SJCRH30 (cell line): Measurements from ENCODE around the gene HECA. TPM values are rescaled to one million over a fixed set of nuclear protein-coding genes. Genes with fewer than 3 reads are reported as not detected.
"Not testable (repeated sequence)": the region's sequence is repeated elsewhere in the genome, so short reads cannot be mapped to it uniquely, and the experiment has no call there.

Source experiments
- DNase-seq, 2 experiments: peaks; one replicate each; pipeline ENCODE4 v3.0.0-alpha.2; 2015 to 2020
- H3K27ac ChIP-seq: fragments of 250-450 bp; sonication (Bioruptor Pico); 2 replicates; pipeline ENCODE4 v1.5.1; 2020; ENCODE audit warnings: mild to moderate bottlenecking, moderate library complexity
- H3K27me3 ChIP-seq: fragments of 250-450 bp; sonication (Bioruptor Pico); 2 replicates; pipeline ENCODE4 v1.5.1; 2020; ENCODE audit warnings: mild to moderate bottlenecking, moderate library complexity
- H3K36me3 ChIP-seq: fragments of 250-450 bp; sonication (Bioruptor Pico); 2 replicates; pipeline ENCODE4 v1.5.1; 2020; ENCODE audit warnings: mild to moderate bottlenecking, moderate library complexity
- H3K4me1 ChIP-seq: fragments of 250-450 bp; sonication (Bioruptor Pico); 2 replicates; pipeline ENCODE4 v1.5.1; 2020; ENCODE audit warnings: mild to moderate bottlenecking, moderate library complexity
- H3K4me3 ChIP-seq: fragments of 250-450 bp; sonication (Bioruptor Pico); 2 replicates; pipeline ENCODE4 v1.5.1; 2020; ENCODE audit warnings: mild to moderate bottlenecking, moderate library complexity
- H3K9me3 ChIP-seq: fragments of 250-450 bp; sonication (Bioruptor Pico); replicated peaks from 2 replicates; pipeline ENCODE4 v1.5.1; 2020; ENCODE audit warnings: mild to moderate bottlenecking, moderate library complexity
- total RNA-seq: library from RNA; depleted of rRNA; stranded (reverse); fragments of >200 nt; shearing (Covaris generic); gene quantifications from 2 replicates; pipeline ENCODE4 v1.2.3, GENCODE V29; 2014

Gene HECA
- total RNA-seq, 1 experiment from 2014 or later: 24.2 TPM

- H3K4me1 ChIP-seq: peaks cover 22% of the 10 kb centered on the region
- peak overlapping the region; percentile 13; the same call in 1 of the 2 replicates for H3K27ac ChIP-seq
- peak overlapping the region; percentile 21 for H3K4me3 ChIP-seq
- peak; percentile 75 to 86 for DNase-seq
- no peaks in the 10 kb centered on the region for H3K36me3 ChIP-seq
- no peaks in the 10 kb centered on the region for H3K27me3 ChIP-seq
- H3K9me3 ChIP-seq: peaks cover 8% of the 10 kb centered on the region
These were observed 9.8 kb upstream of the HECA start for GRCh38 chr6:139124887-139125672.

DNA sequence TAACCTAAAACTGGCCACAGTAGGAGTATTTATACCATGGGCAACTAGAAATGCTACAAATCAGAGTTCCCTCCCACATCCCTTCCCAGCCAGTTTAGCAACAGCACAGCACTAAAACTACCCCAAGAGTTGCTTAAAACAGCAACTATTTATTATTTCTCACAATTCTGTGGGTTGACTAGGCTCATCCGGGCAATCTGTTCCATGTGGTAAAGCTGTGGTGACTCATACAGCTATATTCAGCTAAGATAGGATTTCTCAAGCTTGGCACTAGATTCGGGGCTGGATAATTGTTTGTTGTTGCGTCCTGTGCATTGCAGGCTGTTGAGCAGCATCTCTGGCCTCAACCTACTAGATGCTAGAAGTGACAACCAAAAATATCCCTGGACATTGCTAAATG lies 8.6 kb upstream of the HECA start:
- H3K4me3 ChIP-seq: no peak overlapping the region
- H3K9me3 ChIP-seq: no peaks in the 10 kb centered on the region
- no peaks in the 10 kb centered on the region for H3K27me3 ChIP-seq
- peaks cover 22% of the 10 kb centered on the region for H3K4me1 ChIP-seq
- no peak overlapping the region for H3K27ac ChIP-seq
- DNase-seq: peak in 1 of 2 experiments; percentile 42
- no peaks in the 10 kb centered on the region for H3K36me3 ChIP-seq

DNA sequence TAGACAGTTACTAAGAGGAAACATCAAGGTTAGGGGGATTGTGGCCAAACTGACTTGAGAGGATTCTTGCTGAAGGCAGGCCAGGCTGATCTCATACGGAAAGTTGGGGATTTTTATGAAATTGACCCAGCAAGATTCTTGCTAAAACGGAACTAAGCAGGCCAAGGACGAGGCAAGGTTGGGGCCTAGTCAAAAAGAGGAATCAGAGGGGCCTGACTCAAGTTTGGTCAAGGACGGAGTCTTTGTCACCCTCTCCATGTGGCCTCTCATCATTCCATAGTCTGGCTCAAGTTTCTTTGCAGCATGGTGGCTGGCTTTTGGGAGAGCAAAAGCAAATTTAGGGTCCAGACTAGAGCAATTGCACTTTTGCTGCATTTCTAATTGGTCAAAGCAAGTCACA lies 7.9 kb upstream of the HECA start:
- peaks cover 26% of the 10 kb centered on the region for H3K4me1 ChIP-seq
- no peaks in the 10 kb centered on the region for H3K9me3 ChIP-seq
- no peaks in the 10 kb centered on the region for H3K36me3 ChIP-seq
- H3K4me3 ChIP-seq: no peak overlapping the region
- H3K27ac ChIP-seq: no peak overlapping the region
- no peaks in the 10 kb centered on the region for H3K27me3 ChIP-seq
- DNase-seq: no peak

GRCh38 chr6:139129284-139129683 lies 5.6 kb upstream of the HECA start:
- Histone ChIP-seq H3K27ac (no peak overlapping the region), H3K9me3 (no peaks in the 10 kb centered on the region), H3K36me3 (no peaks in the 10 kb centered on the region), H3K4me1 (peaks cover 31% of the 10 kb centered on the region), H3K4me3 (no peak overlapping the region), H3K27me3 (no peaks in the 10 kb centered on the region)
- peak; percentile 72 to 73 for DNase-seq

GRCh38 chr6:139131736-139132280 lies 3.1 kb upstream of the HECA start:
- no peaks in the 10 kb centered on the region for H3K9me3 ChIP-seq
- no peaks in the 10 kb centered on the region for H3K36me3 ChIP-seq
- H3K27me3 ChIP-seq: no peaks in the 10 kb centered on the region
- no peak overlapping the region for H3K27ac ChIP-seq
- DNase-seq: no peak
- H3K4me3 ChIP-seq: no peak overlapping the region
- peaks cover 13% of the 10 kb centered on the region for H3K4me1 ChIP-seq

DNA sequence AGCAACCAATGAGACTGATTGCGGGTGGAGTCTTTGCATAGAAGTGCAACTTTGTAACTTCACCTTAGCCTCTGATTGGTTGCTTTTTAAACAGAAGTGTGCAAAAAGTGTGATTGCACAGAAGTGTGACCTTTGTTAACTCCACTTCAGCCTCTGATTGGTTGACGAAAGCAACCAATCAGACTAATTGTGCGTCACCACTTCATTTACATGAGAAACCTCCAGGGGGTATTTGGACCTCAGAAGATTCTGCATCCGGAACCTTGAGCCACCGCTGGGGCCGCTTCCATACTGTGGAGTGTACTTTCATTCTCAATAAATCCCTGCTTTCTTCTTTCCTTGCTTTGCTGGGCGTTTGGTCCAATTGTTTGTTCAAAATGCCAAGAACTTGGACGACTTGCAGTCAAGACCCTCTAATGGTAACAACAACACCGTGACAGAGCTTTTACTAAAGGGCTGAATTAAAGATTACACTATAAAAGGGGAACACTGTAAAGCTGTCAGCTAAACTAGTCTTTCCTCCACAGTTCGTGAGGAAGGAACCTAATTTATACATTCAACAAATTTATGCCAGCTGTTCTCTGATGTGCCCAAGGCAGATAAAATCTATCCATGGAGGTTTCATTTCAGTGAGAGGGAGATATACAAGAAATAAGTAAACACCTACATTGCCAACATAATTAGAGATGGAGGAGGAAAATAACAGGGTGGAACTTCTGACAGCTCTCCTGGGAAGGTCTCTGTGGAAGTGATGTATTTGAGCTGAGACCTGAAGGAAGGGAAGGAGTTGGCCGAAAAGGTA lies 1.4 kb upstream of the HECA start:
- H3K27me3 ChIP-seq: no peaks in the 10 kb centered on the region
- no peaks in the 10 kb centered on the region for H3K9me3 ChIP-seq
- no peak for DNase-seq
- no peak overlapping the region for H3K4me3 ChIP-seq
- peaks cover 2% of the 10 kb centered on the region; the same call in 1 of the 2 replicates for H3K36me3 ChIP-seq
- no peak overlapping the region for H3K27ac ChIP-seq
- peaks cover 12% of the 10 kb centered on the region for H3K4me1 ChIP-seq

GRCh38 chr6:139134064-139134395 lies 850 bp upstream of the HECA start:
- no peak overlapping the region for H3K27ac ChIP-seq
- no peak for DNase-seq
- H3K4me1 ChIP-seq: peaks cover 10% of the 10 kb centered on the region
- H3K4me3 ChIP-seq: no peak overlapping the region
- H3K27me3 ChIP-seq: no peaks in the 10 kb centered on the region
- H3K9me3 ChIP-seq: no peaks in the 10 kb centered on the region
- H3K36me3 ChIP-seq: peaks cover 2% of the 10 kb centered on the region; the same call in 1 of the 2 replicates

DNA sequence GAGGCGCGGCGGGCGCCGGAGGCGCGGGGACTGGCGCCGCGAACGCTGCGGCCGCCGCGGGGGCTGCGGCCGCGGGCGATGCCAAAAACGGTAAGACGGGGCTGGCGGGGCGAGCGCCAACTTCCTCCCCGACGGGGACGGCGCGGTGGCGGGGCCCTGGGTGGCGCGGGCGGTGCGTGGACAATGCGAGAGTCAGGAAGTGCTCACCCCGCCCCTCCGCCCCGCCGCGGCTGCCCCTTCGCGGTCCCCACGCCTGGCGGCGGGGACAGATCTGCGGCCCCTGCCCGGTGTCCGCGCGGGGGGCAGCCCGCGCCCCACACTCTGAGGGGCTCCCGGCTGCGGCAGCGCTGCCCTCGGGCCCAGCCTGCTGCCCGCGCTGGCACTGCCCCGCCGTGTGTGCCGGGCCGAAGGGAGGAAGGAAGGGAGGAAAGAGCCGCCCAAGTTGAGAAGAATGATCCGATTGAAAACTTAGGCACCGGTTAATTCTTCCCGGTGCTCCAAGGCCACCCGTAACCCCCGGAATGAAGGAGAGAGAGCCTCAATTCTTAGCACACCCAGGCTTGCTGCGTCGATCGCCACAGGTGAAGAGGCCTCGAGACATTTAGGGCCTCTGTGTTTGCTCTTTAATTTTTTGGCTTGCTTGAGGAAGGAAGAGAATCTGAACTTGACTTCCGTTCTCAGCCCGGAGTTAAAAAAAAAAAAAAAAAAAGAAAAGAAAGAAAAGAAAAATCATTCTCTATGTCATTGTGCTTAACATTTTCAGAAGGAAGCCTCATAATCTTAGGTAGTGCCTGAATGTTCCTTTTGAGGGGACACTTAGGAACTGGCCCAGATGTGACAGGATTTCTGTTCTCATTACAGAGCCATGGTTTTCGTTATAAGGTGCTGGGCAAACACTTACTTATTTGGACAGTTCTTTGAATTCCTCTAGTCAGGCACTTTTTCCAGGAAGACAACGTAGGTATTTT lies 982 bp downstream of the HECA start:
- H3K4me1 ChIP-seq: peaks cover 9% of the 10 kb centered on the region
- H3K27me3 ChIP-seq: no peaks in the 10 kb centered on the region
- peak; percentile 35 to 43 for DNase-seq
- no peaks in the 10 kb centered on the region for H3K9me3 ChIP-seq
- peak overlapping the region; percentile 93 for H3K4me3 ChIP-seq
- H3K27ac ChIP-seq: peak overlapping the region; percentile 40
- H3K36me3 ChIP-seq: peaks cover 2% of the 10 kb centered on the region; the same call in 1 of the 2 replicates

DNA sequence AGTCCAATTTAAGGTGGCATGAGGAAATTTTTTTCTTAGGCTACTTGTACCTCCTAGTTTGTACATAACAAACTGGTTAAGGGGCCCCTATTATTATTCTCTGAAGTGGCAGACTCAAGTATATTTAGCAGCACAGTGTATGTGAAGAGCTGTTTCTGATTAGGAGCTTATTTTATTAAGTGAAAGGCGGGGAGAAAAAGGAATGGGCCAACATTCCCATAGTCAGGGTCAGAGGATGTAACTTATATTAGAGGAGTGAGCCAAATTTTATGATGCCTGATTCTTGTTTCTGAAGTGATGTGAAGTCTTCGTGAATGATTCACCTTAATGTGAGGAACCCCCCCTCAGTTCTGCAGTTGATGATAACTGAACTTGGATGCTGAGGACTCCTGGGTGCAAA lies 2.8 kb downstream of the HECA start:
- Histone ChIP-seq H3K9me3 (no peaks in the 10 kb centered on the region), H3K27ac (no peak overlapping the region), H3K27me3 (no peaks in the 10 kb centered on the region), H3K4me1 (peaks cover 4% of the 10 kb centered on the region; the same call in 1 of the 2 replicates), H3K36me3 (peaks cover 2% of the 10 kb centered on the region; the same call in 1 of the 2 replicates), H3K4me3 (no peak overlapping the region)
- no peak for DNase-seq

DNA sequence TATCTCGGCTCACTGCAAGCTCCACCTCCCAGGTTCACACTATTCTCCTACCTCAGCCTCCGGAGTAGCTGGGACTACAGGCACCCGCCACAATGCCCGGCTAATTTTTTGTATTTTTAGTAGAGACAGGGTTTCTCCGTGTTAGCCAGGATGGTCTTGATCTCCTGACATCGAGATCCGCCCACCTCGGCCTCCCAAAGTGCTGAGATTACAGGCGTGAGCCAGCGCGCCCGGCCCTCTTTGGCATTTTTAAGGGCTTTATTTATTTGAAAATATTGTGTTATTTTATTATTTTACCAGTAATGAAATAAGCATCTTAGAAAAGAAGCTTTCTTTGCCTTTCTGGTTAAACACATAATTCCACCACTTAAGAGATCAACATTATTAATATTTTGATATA lies 6.0 kb downstream of the HECA start:
- H3K9me3 ChIP-seq, H3K4me3 ChIP-seq, DNase-seq, H3K27me3 ChIP-seq, H3K27ac ChIP-seq, H3K36me3 ChIP-seq, H3K4me1 ChIP-seq: not testable (repeated sequence)

DNA sequence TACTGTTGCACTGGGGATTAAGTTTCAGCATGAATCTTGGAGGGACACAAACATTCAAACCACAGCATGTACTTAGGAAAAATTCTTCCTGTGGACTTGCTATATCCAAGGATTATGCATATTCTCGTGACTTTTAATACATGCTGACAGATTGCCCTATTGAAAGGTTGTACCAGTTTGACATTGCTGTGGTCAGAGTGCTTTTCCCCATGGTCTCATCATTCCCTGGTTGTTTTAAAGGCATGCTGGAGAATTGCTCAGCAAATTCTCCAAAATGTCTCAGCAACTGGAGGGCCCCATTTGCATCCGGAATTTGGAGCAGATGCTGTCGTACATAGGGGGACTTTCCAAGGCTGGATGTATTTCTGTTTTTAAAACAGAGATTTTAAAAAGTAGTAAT lies 7.4 kb downstream of the HECA start:
- Histone ChIP-seq H3K4me1 (no peaks in the 10 kb centered on the region), H3K4me3 (no peak overlapping the region), H3K36me3 (peaks cover 2% of the 10 kb centered on the region; the same call in 1 of the 2 replicates), H3K9me3 (no peaks in the 10 kb centered on the region), H3K27ac (no peak overlapping the region), H3K27me3 (no peaks in the 10 kb centered on the region)
- DNase-seq: no peak

- Histone ChIP-seq H3K27ac (no peak overlapping the region), H3K9me3 (no peaks in the 10 kb centered on the region), H3K4me3 (no peak overlapping the region), H3K4me1 (no peaks in the 10 kb centered on the region), H3K27me3 (no peaks in the 10 kb centered on the region), H3K36me3 (no peaks in the 10 kb centered on the region; the same call in 1 of the 2 replicates)
- DNase-seq: no peak
These were observed 8.2 kb downstream of the HECA start for GRCh38 chr6:139143111-139143510.

DNA sequence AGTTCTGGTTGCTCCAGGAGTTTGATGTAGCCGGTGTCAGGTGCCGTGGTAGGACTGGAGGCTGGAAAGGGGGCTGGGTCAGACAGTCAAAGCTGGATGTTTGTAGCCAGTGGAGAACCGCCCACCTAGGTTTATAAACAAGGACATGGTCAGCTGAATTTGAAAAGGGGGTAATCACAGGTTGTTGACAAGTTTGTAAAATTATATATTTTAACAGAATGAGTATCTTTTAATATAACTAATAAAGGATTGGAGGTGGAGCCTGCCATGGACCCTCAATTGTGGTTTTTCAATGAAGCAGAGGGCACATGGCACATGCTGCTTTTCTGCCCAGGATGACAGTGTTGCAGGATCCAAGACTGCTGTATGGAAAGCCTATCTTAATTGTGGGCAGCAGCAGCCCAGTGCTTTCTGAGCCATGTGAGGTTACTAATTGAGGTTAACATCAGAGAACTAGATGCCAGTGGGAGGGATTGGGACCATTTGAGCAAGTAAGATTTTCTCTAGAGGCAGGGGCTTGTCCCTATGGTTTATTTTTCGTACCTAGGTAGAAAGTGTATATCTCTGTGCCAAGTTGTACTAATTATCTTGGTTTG lies 9.7 kb downstream of the HECA start:
- no peak for DNase-seq
- no peaks in the 10 kb centered on the region for H3K36me3 ChIP-seq
- H3K9me3 ChIP-seq: no peaks in the 10 kb centered on the region
- H3K27me3 ChIP-seq: no peaks in the 10 kb centered on the region
- H3K4me1 ChIP-seq: no peaks in the 10 kb centered on the region
- H3K4me3 ChIP-seq: no peak overlapping the region
- no peak overlapping the region for H3K27ac ChIP-seq

- Histone ChIP-seq H3K36me3 (no peaks in the 10 kb centered on the region), H3K27me3 (no peaks in the 10 kb centered on the region), H3K27ac (no peak overlapping the region), H3K4me3 (no peak overlapping the region), H3K4me1 (no peaks in the 10 kb centered on the region), H3K9me3 (no peaks in the 10 kb centered on the region; the same call in 1 of the 2 replicates)
- no peak for DNase-seq
These were observed 10.8 kb downstream of the HECA start for GRCh38 chr6:139145661-139146060.
